Activated CD8-positive, alpha-beta memory T cell treated with anti-CD3 and anti-CD28 coated beads for 24 hours (primary cell): ENCODE results near the gene SETD1B.
"Not testable (repeated sequence)": the region's sequence is repeated elsewhere in the genome, so short reads cannot be mapped to it uniquely, and the experiment has no call there.

Source experiments
- DNase-seq: peaks from one replicate; pipeline ENCODE4 v3.0.0-alpha.2; 2020

The SETD1B gene

GRCh38 chr12:121827351-121828099 lies 23.7 kb downstream of the SETD1B start:
- DNase-seq: no peak

GRCh38 chr12:121828306-121828705 lies 24.5 kb downstream of the SETD1B start:
- DNase-seq: no peak

GRCh38 chr12:121828826-121829225 lies 25.0 kb downstream of the SETD1B start:
- DNase-seq: no peak

- DNase-seq: no peak
Measured at GRCh38 chr12:121829250-121829918, 25.6 kb downstream of the SETD1B start.

GRCh38 chr12:121830134-121830533 lies 26.3 kb downstream of the SETD1B start:
- no peak for DNase-seq

- no peak for DNase-seq
Measured at GRCh38 chr12:121830588-121831265, 26.9 kb downstream of the SETD1B start.

- DNase-seq: no peak
Measured at GRCh38 chr12:121831571-121832245, 27.9 kb downstream of the SETD1B start.

GRCh38 chr12:121837680-121838079 lies 33.9 kb downstream of the SETD1B start:
- no peak for DNase-seq

GRCh38 chr12:121838126-121838525 lies 34.3 kb downstream of the SETD1B start:
- DNase-seq: no peak

GRCh38 chr12:121839106-121839992 lies 35.5 kb downstream of the SETD1B start:
- peak; percentile 100 for DNase-seq

- no peak for DNase-seq
Measured at GRCh38 chr12:121839993-121840761, 36.4 kb downstream of the SETD1B start.

GRCh38 chr12:121843236-121843982 lies 39.6 kb downstream of the SETD1B start:
- DNase-seq: no peak

- DNase-seq: no peak
Measured at GRCh38 chr12:121845701-121846100, 41.9 kb downstream of the SETD1B start.

GRCh38 chr12:121849211-121849610 lies 45.4 kb downstream of the SETD1B start:
- no peak for DNase-seq

GRCh38 chr12:121849665-121850064 lies 45.9 kb downstream of the SETD1B start:
- DNase-seq: no peak

- not testable (repeated sequence) for DNase-seq
Measured at GRCh38 chr12:121852392-121852791, 48.6 kb downstream of the SETD1B start.

GRCh38 chr12:121857322-121858246 lies 53.8 kb downstream of the SETD1B start:
- no peak for DNase-seq

GRCh38 chr12:121858318-121858661 lies 54.5 kb downstream of the SETD1B start:
- DNase-seq: no peak
